Kidney (tissue), 14 donors: Measurements from ENCODE around the gene SLC22A4. TPM values are rescaled to one million over a fixed set of nuclear protein-coding genes. Genes with fewer than 3 reads are reported as not detected.

Source experiments
- DNase-seq, 5 donors: peaks; one replicate each; pipeline ENCODE4 v3.0.0-alpha.2; 2013 to 2020
- FAIRE-seq: peaks from 2 replicates; lab custom pipeline; 2012; peaks lifted over from hg19 to GRCh38; lab: Jason Lieb, UNC
- H3K27ac ChIP-seq, 2 donors: one replicate each; pipeline ENCODE4 v1.7.0; 2013; ENCODE audit warnings: low read depth in 2 of 2, low read length in 2 of 2, inconsistent platforms in 1 of 2
- H3K27me3 ChIP-seq: one replicate; pipeline ENCODE4 v1.7.1; 2013; ENCODE audit warnings: low read length, inconsistent platforms; ENCODE audit not compliant: control insufficient read depth, insufficient read depth
- H3K36me3 ChIP-seq, 3 donors: one replicate each; pipeline versions ENCODE4 v1.7.0 to v1.7.1; 2013; ENCODE audit warnings: low read length in 3 of 3, control low read depth in 1 of 3, inconsistent platforms in 1 of 3; ENCODE audit not compliant: insufficient read depth in 3 of 3, control insufficient read depth in 2 of 3
- H3K4me1 ChIP-seq, 3 donors: one replicate each; pipeline versions ENCODE4 v1.7.0 to v1.7.1; 2013; ENCODE audit warnings: low read length in 3 of 3, inconsistent platforms in 1 of 3, low read depth in 1 of 3; ENCODE audit not compliant: control insufficient read depth in 2 of 3, insufficient read depth in 2 of 3
- H3K4me3 ChIP-seq, 3 donors: one replicate each; pipeline versions ENCODE4 v1.7.0 to v1.8.1; 2013; ENCODE audit warnings: low read length in 3 of 3, control low read depth in 1 of 3, inconsistent platforms in 1 of 3
- H3K9ac ChIP-seq, 3 donors: one replicate each; pipeline versions ENCODE4 v1.7.0 to v1.7.1; 2013; ENCODE audit warnings: low read length in 3 of 3, control low read depth in 1 of 3, inconsistent platforms in 1 of 3
- H3K9me3 ChIP-seq, 3 donors: one replicate each; pipeline versions ENCODE4 v1.7.0 to v1.7.1; 2013; ENCODE audit warnings: low read length in 3 of 3, control low read depth in 1 of 3, inconsistent platforms in 1 of 3; ENCODE audit not compliant: control insufficient read depth in 2 of 3, insufficient read depth in 1 of 3
- CTCF ChIP-seq: IDR thresholded peaks from 3 replicates; pipeline ENCODE4 v1.5.1; 2012; ENCODE audit warnings: mild to moderate bottlenecking, moderate library complexity, borderline replicate concordance; ENCODE audit not compliant: insufficient read depth; ENCODE audit errors: extremely low read depth
- intact Hi-C: fragments of 100-400 bp; cut with DNase I; formaldehyde crosslinking; loops from one replicate; pipeline ENCODE4 v1.11.1; 2022
- polyA plus RNA-seq: library from polyadenylated mRNA; stranded (reverse); fragments of 350-450 nt; fragmentation: Illumina TruSeq; extraction: RNeasy Lipid Tissue Mini Kit (QIAGEN cat#74804); gene quantifications from one replicate; pipeline ENCODE4 v1.2.3, GENCODE V29; 2014; ENCODE audit warnings: low read depth, low replicate concordance; ENCODE audit not compliant: insufficient read depth
- total RNA-seq: library from RNA; stranded (reverse); fragmentation: NEBNext Ultra II Directional; extraction: Animal tissue kit (Norgen Biotek cat#: 25700); gene quantifications from one replicate; pipeline ENCODE4 v1.2.1, GENCODE V29; 2021
- donor health status: control.
- donor health status: control.
- donor health status: control.
- donor health status: control.
- donor health status: control.
- donor health status: DM: yes; HTN: yes; CAD: no.
- donor health status: Normal renal cell carcinoma (clear cell type).

The SLC22A4 gene
- total and polyA plus RNA-seq, 2 donors from 2014 or later, result 2.4 to 7.6 TPM

GRCh38 chr5:132322266-132322665 lies 28.1 kb downstream of the SLC22A4 start:
- intact Hi-C loops, result no loop called here
- Histone ChIP-seq H3K9ac (no peak overlapping the region), H3K27ac (no peak overlapping the region), H3K9me3 (no peaks in the 10 kb centered on the region), H3K4me3 (no peak overlapping the region), H3K27me3 (no peaks in the 10 kb centered on the region), H3K36me3 (peaks cover 0 to 6% (median 0%) of the 10 kb centered on the region in 3 donors), H3K4me1 (peaks cover 0 to 5% (median 3%) of the 10 kb centered on the region in 3 donors)
- TF ChIP-seq CTCF, result no peak
- FAIRE-seq (no peak), DNase-seq (no peak)

GRCh38 chr5:132323202-132323601 lies 29.0 kb downstream of the SLC22A4 start:
- no peaks in the 10 kb centered on the region for H3K9me3 ChIP-seq
- no peak for TF ChIP-seq CTCF

GRCh38 chr5:132325691-132326090 lies 31.5 kb downstream of the SLC22A4 start:
- H3K36me3 ChIP-seq, result peaks cover 0 to 7% (median 0%) of the 10 kb centered on the region in 3 donors
- no peak for TF ChIP-seq CTCF
- FAIRE-seq (no peak), DNase-seq (no peak)
- no peak overlapping the region for H3K27ac ChIP-seq
- no peaks in the 10 kb centered on the region for H3K27me3 ChIP-seq
- intact Hi-C loops, result no loop called here
- no peak overlapping the region for H3K4me3 ChIP-seq
- H3K4me1 ChIP-seq, result peaks cover 0 to 5% (median 0%) of the 10 kb centered on the region in 3 donors
- no peak overlapping the region for H3K9ac ChIP-seq
- H3K9me3 ChIP-seq, result no peaks in the 10 kb centered on the region

More at GRCh38 chr5:132323202-132323601, 29.0 kb downstream of the SLC22A4 start:
- H3K9ac ChIP-seq, result no peak overlapping the region
- peaks cover 0 to 5% (median 3%) of the 10 kb centered on the region in 3 donors for H3K4me1 ChIP-seq
- H3K27ac ChIP-seq, result no peak overlapping the region
- FAIRE-seq, result no peak
- DNase-seq, result no peak
- no peaks in the 10 kb centered on the region for H3K27me3 ChIP-seq
- no peak overlapping the region for H3K4me3 ChIP-seq
- H3K36me3 ChIP-seq, result peaks cover 0 to under 1% (median 0%) of the 10 kb centered on the region in 3 donors
- intact Hi-C loops, result no loop called here
